Nephron progenitor cell (in vitro differentiated cells): ENCODE data around the gene KATNA1.

Source experiments
- DNase-seq: peaks from one replicate; pipeline ENCODE4 v3.0.0; 2021
- H3K27ac Mint-ChIP-seq: 2 replicates; pipeline ENCODE4 v1.8.0; 2021; ENCODE audit warnings: mild to moderate bottlenecking, moderate library complexity, mixed read lengths
- H3K27me3 Mint-ChIP-seq: 2 replicates; pipeline ENCODE4 v1.8.0; 2021; ENCODE audit warnings: mild to moderate bottlenecking, low read depth, mixed read lengths; ENCODE audit not compliant: poor library complexity
- H3K36me3 Mint-ChIP-seq: 2 replicates; pipeline ENCODE4 v1.8.0; 2021; ENCODE audit warnings: low read depth, mixed read lengths
- H3K4me1 Mint-ChIP-seq: 2 replicates; pipeline ENCODE4 v1.8.0; 2021; ENCODE audit warnings: mixed read lengths
- H3K4me3 Mint-ChIP-seq: 2 replicates; pipeline ENCODE4 v1.8.0; 2021; ENCODE audit warnings: mild to moderate bottlenecking, moderate library complexity, mixed read lengths
- H3K9me3 Mint-ChIP-seq: 2 replicates; pipeline ENCODE4 v1.8.0; 2021; ENCODE audit warnings: mild to moderate bottlenecking, moderate library complexity, mixed read lengths
- CTCF ChIP-seq: fragments of 200-600 bp; sonication (generic); IDR thresholded peaks from 2 replicates; pipeline ENCODE4 v1.5.0; 2021; ENCODE audit warnings: antibody characterized with exemption

The KATNA1 gene

GRCh38 chr6:149648148-149649145, at the start of gene KATNA1:
Gene KATNA1, minus strand, starts transcription at chr6:149648714. Its CDS starts 10,167 bp downstream, at chr6:149638547.
- Mint-ChIP-seq H3K27me3 (peaks cover 10% of the 10 kb centered on the region), H3K27ac (peak within 1 kb of the TSS; percentile 54), H3K36me3 (no peaks in the 10 kb centered on the region), H3K4me1 (peaks cover 19% of the 10 kb centered on the region), H3K9me3 (no peaks in the 10 kb centered on the region), H3K4me3 (peak within 1 kb of the TSS; percentile 89)
- peak; percentile 88 for DNase-seq
- TF ChIP-seq CTCF: no peak

- no peak overlapping the region for H3K4me3 Mint-ChIP-seq
- peaks cover 2% of the 10 kb centered on the region for H3K27me3 Mint-ChIP-seq
- H3K4me1 Mint-ChIP-seq: no peaks in the 10 kb centered on the region
- no peaks in the 10 kb centered on the region for H3K9me3 Mint-ChIP-seq
- H3K27ac Mint-ChIP-seq: no peak overlapping the region
- H3K36me3 Mint-ChIP-seq: peaks cover 36% of the 10 kb centered on the region
- no peak for TF ChIP-seq CTCF
- DNase-seq: no peak
Observed at GRCh38 chr6:149698175-149698574, 49.7 kb upstream of the KATNA1 start.

GRCh38 chr6:149696901-149697300, 48.4 kb upstream of the KATNA1 start:
- Mint-ChIP-seq H3K36me3 (peaks cover 43% of the 10 kb centered on the region), H3K4me1 (no peaks in the 10 kb centered on the region), H3K27me3 (peaks cover 2% of the 10 kb centered on the region), H3K27ac (no peak overlapping the region), H3K9me3 (no peaks in the 10 kb centered on the region), H3K4me3 (no peak overlapping the region)
- no peak for DNase-seq
- TF ChIP-seq CTCF: no peak

GRCh38 chr6:149694921-149695320, 46.4 kb upstream of the KATNA1 start:
- H3K9me3 Mint-ChIP-seq: no peaks in the 10 kb centered on the region
- TF ChIP-seq CTCF: no peak

GRCh38 chr6:149691201-149691600, 42.7 kb upstream of the KATNA1 start:
- no peak for DNase-seq
- Mint-ChIP-seq H3K4me1 (no peaks in the 10 kb centered on the region), H3K4me3 (no peak overlapping the region), H3K9me3 (no peaks in the 10 kb centered on the region), H3K36me3 (peaks cover 64% of the 10 kb centered on the region), H3K27me3 (peaks cover 2% of the 10 kb centered on the region), H3K27ac (no peak overlapping the region)
- TF ChIP-seq CTCF: no peak

More at GRCh38 chr6:149694921-149695320, 46.4 kb upstream of the KATNA1 start:
- peaks cover 2% of the 10 kb centered on the region for H3K27me3 Mint-ChIP-seq
- H3K4me1 Mint-ChIP-seq: no peaks in the 10 kb centered on the region
- DNase-seq: no peak
- no peak overlapping the region for H3K4me3 Mint-ChIP-seq
- H3K27ac Mint-ChIP-seq: peak overlapping the region; percentile 18
- peaks cover 48% of the 10 kb centered on the region for H3K36me3 Mint-ChIP-seq
